ENCODE results near the gene COG5. TPM values are rescaled to one million over a fixed set of nuclear protein-coding genes. Genes with fewer than 3 reads are reported as not detected.

The COG5 gene
- total and polyA plus RNA-seq, 12 donors: 4.4 to 43.8 (median 32.8) TPM

GRCh38 chr7:107219563-107220244, 344.0 kb downstream of the COG5 start:
- 85 to 92% (median 86%) methylated on average over 2 of the region's 2 CpGs for WGBS, 4 donors
- no peak overlapping the region for H3K27ac ChIP-seq
- no peaks in the 10 kb centered on the region for H3K4me1 ChIP-seq (replicated peaks in 1 of 2)
- intact Hi-C loops (cut with DNase I): loop anchor here in 1 of 2 donors (10.0 kb wide), 1 partner anchor 655 kb away; no protein-coding TSS in a partner anchor
- DNase-seq: no peak
- H3K9me3 ChIP-seq (replicated peaks in 1 of 3): peaks cover 0 to 7% (median 0%) of the 10 kb centered on the region in 3 donors
- no peak overlapping the region for H3K4me3 ChIP-seq
- H3K27me3 ChIP-seq: no peaks in the 10 kb centered on the region
- no peaks in the 10 kb centered on the region for H3K36me3 ChIP-seq (replicated peaks in 1 of 2)
- TF ChIP-seq POLR2A (IDR thresholded peaks at IDR 0.05): no peak
- TF ChIP-seq, protein P1, sequence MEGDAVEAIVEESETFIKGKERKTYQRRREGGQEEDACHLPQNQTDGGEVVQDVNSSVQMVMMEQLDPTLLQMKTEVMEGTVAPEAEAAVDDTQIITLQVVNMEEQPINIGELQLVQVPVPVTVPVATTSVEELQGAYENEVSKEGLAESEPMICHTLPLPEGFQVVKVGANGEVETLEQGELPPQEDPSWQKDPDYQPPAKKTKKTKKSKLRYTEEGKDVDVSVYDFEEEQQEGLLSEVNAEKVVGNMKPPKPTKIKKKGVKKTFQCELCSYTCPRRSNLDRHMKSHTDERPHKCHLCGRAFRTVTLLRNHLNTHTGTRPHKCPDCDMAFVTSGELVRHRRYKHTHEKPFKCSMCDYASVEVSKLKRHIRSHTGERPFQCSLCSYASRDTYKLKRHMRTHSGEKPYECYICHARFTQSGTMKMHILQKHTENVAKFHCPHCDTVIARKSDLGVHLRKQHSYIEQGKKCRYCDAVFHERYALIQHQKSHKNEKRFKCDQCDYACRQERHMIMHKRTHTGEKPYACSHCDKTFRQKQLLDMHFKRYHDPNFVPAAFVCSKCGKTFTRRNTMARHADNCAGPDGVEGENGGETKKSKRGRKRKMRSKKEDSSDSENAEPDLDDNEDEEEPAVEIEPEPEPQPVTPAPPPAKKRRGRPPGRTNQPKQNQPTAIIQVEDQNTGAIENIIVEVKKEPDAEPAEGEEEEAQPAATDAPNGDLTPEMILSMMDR (IDR thresholded peaks at IDR 0.05): no peak

DNA sequence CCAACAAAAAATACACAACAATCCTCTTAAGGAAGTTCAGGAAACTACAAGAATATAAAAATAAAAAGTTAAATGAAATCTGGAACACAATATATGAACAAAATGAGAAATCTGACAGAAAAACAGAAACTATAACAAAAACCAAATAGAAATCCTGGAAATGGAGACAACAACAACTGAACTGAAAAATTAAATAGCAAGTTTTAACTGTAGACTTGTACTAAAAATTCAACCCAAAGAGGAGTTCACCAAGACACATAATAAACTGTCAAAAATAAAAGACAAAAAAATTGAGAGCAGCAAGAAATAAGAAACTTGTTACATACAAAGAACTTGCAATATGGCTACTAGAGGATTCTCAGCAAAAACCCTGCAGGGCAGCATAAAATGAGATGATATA, 349.8 kb downstream of the COG5 start:
- Histone ChIP-seq H3K4me1 (replicated peaks in 1 of 2) (no peaks in the 10 kb centered on the region), H3K9me3 (replicated peaks in 1 of 3) (peaks cover 0 to 7% (median 5%) of the 10 kb centered on the region in 3 donors), H3K27me3 (no peaks in the 10 kb centered on the region), H3K36me3 (replicated peaks in 1 of 2) (no peaks in the 10 kb centered on the region), H3K27ac (no peak overlapping the region), H3K4me3 (no peak overlapping the region)
- no peak for TF ChIP-seq POLR2A (IDR thresholded peaks at IDR 0.05)
- TF ChIP-seq, protein P1 (IDR thresholded peaks at IDR 0.05): no peak
- intact Hi-C loops (cut with DNase I): loop anchor here in 1 of 2 donors (10.0 kb wide), 1 partner anchor 661 kb away; no protein-coding TSS in a partner anchor
- no peak for DNase-seq

- no peak for TF ChIP-seq POLR2A (IDR thresholded peaks at IDR 0.05)
- TF ChIP-seq, protein P1 (IDR thresholded peaks at IDR 0.05): no peak
- WGBS, 4 donors: 85 to 100% (median 96%) methylated on average over 1 to 5 of the region's 5 CpGs
Observed at GRCh38 chr7:107213193-107213788, 350.4 kb downstream of the COG5 start.

GRCh38 chr7:107212725-107213124, 351.0 kb downstream of the COG5 start:
- no peak for TF ChIP-seq POLR2A (IDR thresholded peaks at IDR 0.05)
- TF ChIP-seq, protein P1 (IDR thresholded peaks at IDR 0.05): no peak
- intact Hi-C loops (cut with DNase I): loop anchor here in 1 of 2 donors (10.0 kb wide), 1 partner anchor 662 kb away; no protein-coding TSS in a partner anchor
- H3K27me3 ChIP-seq: no peaks in the 10 kb centered on the region
- H3K36me3 ChIP-seq (replicated peaks in 1 of 2): no peaks in the 10 kb centered on the region
- H3K9me3 ChIP-seq (replicated peaks in 1 of 3): peaks cover 0 to 7% (median 5%) of the 10 kb centered on the region in 3 donors
- no peak overlapping the region for H3K27ac ChIP-seq
- H3K4me3 ChIP-seq: no peak overlapping the region
- H3K4me1 ChIP-seq (replicated peaks in 1 of 2): peaks cover 0 to 4% of the 10 kb centered on the region in 2 donors
- DNase-seq: no peak
- 76 to 88% (median 84%) methylated on average over 2 of the region's 2 CpGs for WGBS, 4 donors

More at GRCh38 chr7:107213193-107213788, 350.4 kb downstream of the COG5 start:
- DNase-seq: no peak
- no peaks in the 10 kb centered on the region for H3K27me3 ChIP-seq
- H3K4me3 ChIP-seq: no peak overlapping the region
- no peaks in the 10 kb centered on the region for H3K4me1 ChIP-seq (replicated peaks in 1 of 2)
- no peaks in the 10 kb centered on the region for H3K36me3 ChIP-seq (replicated peaks in 1 of 2)
- H3K9me3 ChIP-seq (replicated peaks in 1 of 3): peaks cover 0 to 7% (median 5%) of the 10 kb centered on the region in 3 donors
- no peak overlapping the region for H3K27ac ChIP-seq
- intact Hi-C loops (cut with DNase I): loop anchor here in 1 of 2 donors (10.0 kb wide), 1 partner anchor 662 kb away; no protein-coding TSS in a partner anchor

Measured in adrenal gland (tissue), 12 donors.